Measurements from ENCODE around the gene CD52.

The CD52 gene

DNA sequence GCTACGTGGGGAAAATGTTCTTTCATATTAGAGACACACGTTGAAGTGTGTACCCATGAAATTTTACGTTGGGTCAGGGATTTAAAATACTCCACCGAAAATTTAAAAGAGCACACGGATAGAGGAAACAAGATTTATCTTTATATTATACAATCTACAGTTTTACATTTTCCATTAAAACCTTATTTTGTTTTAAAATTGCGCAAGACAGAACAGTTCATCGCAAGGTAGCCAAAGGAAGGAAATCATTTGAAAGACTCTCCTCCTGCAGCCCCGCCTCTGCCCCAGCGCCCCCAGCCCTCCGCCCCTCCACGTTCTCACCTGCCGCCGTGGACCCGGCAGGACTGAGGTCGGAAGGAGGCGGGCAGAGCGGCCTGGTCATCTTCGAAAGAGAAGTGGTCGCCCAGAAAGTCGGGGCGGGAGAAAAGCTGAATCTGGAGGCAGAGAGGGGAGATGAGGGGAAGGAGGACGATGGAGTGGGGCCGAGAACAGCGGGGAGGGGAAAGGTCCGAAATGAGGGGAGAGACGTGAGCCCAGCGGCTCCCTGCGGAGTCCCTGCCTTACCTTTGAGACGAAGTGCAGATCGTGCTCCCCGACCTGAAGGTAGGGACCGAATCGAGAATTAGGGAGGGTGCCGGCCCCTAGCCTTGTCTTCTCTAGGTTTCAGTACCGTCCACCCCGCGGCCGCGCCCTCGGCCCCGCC, 18.2 kb downstream of the CD52 start:
- DNase-seq: no peak

GRCh38 chr1:26336477-26337205, 18.9 kb downstream of the CD52 start:
- peak; percentile 75 for DNase-seq

DNA sequence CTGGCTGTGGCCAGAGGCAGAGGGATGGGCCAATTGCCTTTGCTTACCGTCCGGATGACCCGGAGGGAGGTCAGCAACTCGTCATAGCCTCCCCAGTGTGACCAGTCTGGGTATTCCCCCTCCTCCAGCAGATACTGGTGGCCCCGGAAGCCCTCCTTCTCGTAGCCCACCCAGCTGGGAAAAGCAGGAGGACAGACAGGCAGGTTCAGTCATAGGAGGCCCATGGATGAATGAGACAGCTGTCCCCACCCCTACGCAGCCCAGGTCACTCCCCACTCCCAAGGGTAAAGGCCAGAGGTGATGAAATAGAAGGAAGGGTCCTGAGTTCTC, 19.4 kb downstream of the CD52 start:
- DNase-seq: no peak

DNA sequence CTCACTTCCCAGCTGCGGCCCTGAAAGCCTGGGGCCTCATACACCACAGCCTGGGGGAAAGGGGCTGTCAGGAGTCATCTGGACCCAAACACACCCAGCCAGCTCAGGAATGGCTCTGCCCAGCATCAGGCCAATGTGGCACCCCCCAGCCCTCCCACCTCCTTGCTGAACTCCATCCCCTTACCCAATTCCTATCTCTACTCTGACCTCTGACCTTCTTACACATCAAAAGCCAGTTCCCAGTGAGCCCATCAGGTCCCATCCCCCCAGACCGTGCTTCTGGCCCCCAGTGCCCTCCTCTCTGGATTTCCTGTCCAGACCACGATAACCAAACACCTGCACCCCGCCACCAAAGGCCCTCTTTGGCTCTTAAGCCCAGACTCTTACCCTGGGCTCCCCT, 19.9 kb downstream of the CD52 start:
- no peak for DNase-seq

DNA sequence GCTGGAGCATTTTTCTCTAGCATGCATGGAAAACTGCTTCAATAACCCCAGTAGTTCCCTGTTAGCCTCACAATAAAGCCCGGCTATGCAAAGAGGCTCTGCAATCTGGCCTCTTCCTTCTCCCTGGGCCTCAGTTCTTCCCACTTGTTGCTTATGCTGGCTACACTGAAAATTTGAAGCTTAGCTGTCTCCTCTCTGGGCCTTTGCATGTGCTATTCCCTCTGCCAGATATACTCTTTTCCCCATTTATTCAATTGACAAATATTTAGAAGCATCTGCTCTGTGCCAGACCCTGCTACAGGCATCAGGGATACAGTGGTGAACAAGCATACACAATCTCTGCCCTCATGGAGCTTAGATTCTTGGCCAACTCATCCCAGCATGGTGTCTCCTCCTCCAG, 20.9 kb downstream of the CD52 start:
- DNase-seq: no peak

DNA sequence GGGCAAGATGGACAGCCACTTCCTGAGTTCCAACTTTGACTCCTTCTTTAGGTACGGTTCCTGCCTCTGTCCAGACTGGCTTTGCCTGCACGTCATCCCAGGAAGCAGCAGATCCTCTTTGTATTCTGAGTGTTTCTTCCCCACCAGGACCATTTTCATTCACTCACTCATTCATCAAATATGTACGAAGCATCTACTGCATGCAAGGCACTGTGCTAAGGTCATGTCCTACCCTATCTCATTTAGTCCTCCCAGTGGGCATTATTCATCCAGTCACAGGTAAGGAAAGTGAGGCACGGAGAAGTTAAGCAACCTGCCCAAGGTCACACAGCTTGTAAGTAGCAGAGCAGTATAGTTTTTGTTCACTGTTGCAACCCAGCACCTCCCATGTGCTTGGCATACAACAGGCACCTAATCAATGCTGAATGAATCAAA, 22.3 kb downstream of the CD52 start:
- no peak for DNase-seq

- DNase-seq: no peak
These were observed 26.6 kb downstream of the CD52 start for GRCh38 chr1:26344147-26344920.

- DNase-seq: no peak
These were observed 28.0 kb downstream of the CD52 start for GRCh38 chr1:26345718-26346117.

DNA sequence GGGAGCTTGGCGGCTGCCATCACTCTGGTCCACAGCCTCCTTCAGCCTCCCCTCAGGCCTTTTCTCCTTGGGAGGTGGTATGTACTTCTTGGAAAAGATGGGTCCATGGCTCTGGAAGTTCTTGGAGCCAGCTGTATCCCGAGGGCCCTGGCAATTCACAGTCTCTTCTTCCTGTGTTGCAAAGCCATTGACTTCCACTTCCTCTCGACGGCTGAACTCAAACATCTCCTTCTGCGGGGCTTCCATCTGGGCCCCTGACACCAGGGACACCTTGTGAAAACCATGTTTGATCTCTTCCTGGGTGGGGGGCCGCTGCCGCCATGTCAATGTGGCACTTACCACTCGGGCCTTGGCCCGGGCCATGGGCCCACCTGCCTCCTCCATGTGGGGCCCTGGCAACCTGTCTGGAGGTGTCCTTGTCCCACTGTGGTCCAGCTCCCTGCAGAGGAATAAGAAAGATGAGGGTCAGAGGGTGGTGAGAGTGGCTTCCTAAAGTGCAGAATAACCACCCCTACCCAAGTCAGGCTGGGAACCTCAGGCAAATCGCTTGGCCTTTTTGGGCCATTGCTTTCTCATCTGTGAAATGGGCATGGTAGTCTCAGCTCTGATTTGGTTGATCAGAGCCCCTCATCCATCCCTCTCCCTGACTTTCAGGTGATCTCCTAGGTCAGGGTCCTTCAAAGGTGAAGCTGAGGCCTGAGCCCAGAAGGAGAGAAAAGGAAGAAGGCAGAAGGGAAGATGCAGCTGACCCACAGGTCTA, 28.7 kb downstream of the CD52 start:
- no peak for DNase-seq

DNA sequence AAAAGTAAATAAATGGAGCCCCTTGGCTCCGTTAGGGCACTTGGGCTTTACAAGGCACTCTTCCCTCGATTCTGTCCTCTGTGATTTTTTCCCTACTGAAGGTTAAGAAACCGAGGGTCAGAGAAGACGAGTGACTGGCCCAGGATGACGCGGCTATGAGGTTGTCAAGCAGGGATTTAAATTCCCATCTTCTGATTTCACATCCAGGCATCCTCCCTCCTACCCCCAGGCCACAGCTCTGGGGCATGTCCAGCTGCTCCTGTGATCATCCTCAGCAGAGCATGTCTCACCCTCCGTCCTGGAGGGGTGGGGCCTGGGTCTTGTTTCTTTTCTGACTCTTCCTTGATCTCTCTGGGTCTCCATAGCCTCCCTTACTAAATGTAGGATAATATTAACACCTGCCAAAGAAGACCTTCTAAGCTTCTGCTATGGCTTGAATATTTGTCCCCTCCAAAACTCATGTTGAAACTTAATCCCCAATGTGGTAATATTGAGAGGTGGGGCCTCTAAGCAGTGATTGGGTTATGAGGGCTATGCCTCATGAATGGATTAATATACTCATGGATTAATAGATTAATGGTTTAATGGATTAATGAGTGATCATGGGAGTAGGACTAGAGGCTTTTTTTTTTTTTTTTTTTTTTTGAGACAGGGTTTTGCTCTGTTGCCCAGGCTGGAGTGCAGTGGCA, 31.6 kb downstream of the CD52 start:
- no peak for DNase-seq

DNA sequence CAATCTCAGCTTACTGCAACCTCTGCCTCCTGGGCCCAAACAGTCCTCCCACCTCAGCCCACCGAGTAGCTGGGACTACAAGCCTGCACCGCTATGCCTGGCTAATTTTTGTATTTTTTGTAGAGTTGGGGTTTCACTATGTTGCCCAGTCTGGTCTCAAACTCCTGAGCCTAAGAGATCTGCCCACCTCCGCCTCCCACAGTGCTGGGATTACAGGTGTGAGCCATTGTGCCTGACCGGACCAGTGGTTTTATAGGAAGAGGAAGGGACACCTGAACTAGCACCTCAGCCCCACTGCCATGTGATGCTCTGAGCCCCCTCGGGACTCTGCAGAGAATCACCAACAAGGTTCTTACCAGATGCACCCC, 32.1 kb downstream of the CD52 start:
- no peak for DNase-seq

DNA sequence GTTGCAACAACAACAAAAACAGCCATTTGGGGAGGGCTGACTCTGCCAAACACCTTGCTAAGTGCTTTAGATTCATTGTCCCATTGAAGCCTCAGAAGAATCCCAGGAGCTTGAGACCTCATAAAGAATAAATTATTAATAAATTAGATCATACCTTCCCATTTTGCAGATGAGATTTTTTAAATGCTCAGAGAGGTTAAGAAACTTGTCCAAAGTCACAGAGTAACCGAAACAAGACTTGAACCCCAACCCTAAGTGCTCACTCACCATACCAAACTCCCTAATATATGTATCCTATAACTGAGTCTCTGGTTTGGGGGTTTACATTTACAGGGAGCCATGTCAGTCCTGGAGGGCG, 32.6 kb downstream of the CD52 start:
- DNase-seq: no peak

- no peak for DNase-seq
These were observed 33.2 kb downstream of the CD52 start for GRCh38 chr1:26350701-26351589.

DNA sequence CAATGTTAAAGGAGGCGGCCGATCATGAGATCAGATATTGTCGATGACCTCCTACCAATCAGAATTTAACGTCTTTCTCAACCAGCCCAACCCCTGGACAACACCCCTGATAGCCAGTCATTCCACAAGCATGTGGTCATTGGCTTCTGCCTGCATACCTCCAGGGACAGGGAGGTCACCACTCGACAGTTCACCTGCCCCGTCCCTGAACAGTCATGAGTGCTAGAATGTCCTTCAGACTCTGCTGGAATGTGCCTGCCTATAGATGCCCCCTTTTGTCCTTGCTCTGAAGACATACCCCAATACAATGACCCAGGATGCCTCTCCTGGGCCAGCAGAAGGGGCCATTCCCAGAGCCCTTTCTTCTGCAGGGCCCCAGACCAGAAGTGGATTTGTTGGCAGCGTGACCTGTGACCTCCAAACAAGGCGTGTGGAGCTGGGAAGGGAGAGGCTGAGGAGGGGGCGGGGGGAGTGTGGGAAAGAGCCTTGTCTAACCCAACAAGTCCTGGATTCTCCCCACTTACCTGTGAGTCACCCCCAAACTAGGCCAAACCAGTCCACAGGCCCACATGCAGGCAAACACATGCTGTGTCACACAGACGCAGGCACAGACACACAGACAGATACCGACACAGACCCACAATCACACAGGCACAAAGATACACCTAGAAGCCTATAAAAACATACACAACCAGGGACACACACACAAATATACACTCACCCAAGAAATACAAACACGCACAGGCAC, 34.0 kb downstream of the CD52 start:
- DNase-seq: no peak

DNA sequence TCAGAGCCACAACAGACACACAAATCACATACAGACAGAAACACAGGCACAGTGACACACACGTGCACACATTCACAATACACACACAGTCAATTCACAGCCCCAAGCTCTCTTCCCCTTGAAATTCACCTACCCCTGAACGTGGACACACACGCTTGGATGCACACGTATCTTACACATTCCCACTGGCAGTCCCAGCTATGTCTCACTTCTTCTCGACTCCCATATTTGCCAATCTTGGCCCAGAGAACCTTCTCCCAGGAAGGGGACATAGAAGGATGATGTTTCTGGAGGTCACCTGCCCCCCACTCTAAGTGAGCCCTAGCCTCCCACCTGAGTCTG, 34.6 kb downstream of the CD52 start:
- DNase-seq: no peak

DNA sequence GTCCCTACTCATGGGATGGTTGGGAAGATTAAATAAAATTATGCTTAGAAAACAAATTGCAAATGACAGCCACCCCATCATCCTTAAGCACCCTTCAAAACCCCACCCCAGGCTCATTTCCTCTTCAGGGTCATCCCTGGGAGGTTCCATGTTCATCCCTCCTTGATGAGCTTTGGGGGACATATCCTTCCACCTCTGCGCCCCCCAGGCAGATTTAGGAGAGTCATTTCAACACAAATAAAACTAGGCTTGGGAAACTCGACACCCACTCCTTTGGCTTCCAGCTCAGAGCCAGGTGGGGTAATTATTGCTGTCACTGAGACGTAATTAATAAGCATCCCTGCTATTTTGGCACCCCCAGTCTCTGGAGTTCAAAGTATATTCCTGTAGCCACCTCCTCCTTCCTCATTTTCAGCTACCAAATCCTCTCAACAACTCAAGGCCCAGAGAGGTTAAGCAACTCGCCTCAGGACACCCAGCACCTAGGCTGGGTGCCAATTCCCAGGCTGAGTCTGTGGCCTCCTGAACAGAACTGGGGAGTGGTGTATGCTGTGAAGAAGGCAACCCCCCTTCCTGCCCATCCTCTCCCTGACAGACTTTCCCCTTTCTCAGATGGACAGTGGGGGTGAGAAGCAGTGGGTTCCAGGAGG, 35.6 kb downstream of the CD52 start:
- no peak for DNase-seq

DNA sequence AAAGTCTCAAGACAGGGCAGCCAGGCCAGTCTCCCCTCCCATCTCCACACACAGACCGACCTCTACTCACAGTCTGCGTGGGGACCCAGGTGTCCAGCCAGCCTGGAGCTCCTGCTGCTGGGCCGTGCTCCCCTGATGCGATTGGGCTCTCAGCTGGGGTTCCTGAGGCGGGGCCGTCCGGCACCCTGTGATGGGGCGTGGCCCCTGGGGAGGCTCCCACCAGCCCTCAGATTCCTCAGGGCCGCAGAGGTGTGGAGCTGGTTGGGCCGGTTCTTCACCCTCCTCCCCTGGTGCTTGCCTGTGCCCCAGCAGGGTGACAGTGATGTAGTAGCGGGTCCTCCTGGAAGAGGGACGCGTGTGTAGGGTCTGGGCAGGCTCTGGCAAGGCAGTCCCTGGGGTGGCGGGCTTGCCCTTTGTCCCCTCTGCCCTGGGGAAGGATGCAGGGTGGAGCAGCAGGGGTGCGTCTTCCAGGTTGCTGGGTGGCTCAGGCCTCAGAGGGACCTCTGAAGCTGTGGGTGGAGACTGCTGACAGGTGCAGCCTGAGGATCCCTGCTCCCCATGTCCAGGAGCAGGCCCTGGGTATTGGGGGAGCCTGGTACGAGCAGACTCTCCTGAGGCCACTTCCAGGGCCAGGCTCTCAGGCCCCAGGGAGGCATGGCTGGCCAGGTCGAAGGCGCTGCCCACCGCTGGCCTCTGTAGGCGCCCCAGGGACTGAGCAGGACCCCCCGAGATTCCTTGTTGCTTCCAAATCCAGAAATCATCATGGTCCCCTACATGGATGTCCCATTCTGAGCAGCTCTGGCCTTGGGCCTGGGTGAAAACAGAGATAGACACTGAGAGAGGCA, 36.4 kb downstream of the CD52 start, which contains the start of gene CRYBG2:
CRYBG2 (minus strand) TSS at position 155 of the 845 bp plus-strand sequence. CDS start 7,473 bp downstream, outside the sequence.
- DNase-seq: no peak

GRCh38 chr1:26354972-26355371, 37.2 kb downstream of the CD52 start:
- no peak for DNase-seq

DNA sequence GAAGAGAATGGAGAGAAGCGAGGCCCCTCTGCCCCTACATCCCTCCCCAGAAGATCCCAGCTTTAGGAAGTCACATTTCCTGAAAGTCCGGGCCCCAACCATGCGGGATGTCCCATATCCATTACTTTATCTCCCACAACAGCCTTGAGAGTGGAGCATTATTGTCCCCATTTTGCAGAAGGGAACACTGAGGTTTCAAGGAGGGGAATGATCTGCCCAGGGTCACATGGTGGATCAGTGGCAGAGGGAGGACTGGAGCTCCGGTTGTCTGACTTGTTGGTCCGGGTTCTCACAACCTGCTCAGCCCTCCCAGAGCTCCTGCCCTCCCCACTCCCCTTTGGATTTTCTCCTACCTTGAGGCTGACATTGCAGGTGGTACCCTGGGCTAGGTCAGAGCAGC, 38.3 kb downstream of the CD52 start:
- DNase-seq: no peak

Measured in hematopoietic multipotent progenitor cell treated with erythropoietin and hydrocortisone succinate and interleukin-3 and kit ligand, for 4 days (in vitro differentiated cells).